Fibroblast of skin of scalp (primary cell): ENCODE results near the gene OSBP.
"Not testable (repeated sequence)": the region's sequence is repeated elsewhere in the genome, so short reads cannot be mapped to it uniquely, and the experiment has no call there.

ENCODE experiments used
- DNase-seq: peaks from one replicate; pipeline ENCODE4 v3.0.0-alpha.2; 2013

Gene OSBP

GRCh38 chr11:59552844-59553243 lies 62.7 kb downstream of the OSBP start:
- no peak for DNase-seq

GRCh38 chr11:59551659-59552521 lies 63.7 kb downstream of the OSBP start:
- peak; percentile 87 for DNase-seq

DNA sequence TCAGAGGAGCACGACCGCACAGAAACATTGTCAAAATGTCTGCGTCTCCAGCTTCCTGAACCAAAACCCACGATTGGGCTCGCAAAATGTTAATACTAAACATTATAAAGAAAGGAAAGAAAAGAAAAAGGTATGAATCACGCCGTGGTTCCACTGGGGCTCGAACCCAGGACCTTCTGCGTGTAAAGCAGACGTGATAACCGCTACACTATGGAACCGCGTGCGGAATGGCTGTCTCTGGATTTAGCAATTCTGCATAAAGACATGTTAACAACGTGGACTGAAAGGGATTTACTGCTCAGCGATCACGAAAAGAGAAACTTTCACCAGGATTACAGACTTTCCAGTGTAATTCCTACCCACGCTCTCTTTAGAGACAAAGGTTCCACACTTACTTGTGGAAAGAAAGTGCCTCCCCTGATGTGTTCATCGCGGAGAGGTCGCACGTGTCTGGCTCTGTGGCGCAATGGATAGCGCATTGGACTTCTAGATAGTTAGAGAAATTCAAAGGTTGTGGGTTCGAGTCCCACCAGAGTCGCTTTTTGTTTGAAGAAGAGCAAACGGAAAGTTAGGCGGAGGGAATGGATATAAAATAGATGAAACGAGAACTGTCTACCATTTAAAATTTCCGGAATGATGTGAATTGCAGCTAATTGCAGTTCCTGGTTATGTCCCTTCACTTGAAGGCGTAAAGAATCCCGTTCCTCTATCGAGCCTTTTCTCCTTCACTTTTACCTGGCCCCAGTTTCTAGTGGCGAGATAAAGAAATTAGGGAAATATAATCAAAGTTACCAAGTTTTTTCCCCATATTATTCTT lies 64.5 kb downstream of the OSBP start:
- DNase-seq, result peak; percentile 97

DNA sequence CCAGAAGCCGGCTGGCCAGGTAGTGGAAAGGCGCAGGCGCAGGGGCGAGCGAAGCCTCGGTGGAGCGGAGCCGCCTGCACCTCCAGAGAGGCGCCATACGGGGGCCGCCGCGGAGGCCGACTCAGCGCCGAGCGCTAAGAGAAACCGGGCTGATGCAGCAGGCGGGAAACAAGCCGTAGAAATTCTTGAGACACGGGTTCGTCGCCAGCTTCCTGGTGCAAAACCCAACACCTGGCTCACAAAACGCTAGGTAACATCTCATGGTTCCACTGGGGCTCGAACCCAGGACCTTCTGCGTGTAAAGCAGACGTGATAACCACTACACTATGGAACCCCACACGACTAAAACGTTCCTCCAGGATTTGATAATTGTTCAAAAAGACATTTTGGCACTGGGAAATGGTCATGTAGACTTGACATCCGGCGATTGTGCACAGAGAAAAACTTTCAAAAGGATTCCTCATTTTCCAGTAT lies 65.2 kb downstream of the OSBP start:
- peak; percentile 98 for DNase-seq

- DNase-seq, result no peak
Observed at GRCh38 chr11:59548309-59548656, 67.3 kb downstream of the OSBP start.

GRCh38 chr11:59547605-59548308 lies 67.8 kb downstream of the OSBP start:
- not testable (repeated sequence) for DNase-seq

DNA sequence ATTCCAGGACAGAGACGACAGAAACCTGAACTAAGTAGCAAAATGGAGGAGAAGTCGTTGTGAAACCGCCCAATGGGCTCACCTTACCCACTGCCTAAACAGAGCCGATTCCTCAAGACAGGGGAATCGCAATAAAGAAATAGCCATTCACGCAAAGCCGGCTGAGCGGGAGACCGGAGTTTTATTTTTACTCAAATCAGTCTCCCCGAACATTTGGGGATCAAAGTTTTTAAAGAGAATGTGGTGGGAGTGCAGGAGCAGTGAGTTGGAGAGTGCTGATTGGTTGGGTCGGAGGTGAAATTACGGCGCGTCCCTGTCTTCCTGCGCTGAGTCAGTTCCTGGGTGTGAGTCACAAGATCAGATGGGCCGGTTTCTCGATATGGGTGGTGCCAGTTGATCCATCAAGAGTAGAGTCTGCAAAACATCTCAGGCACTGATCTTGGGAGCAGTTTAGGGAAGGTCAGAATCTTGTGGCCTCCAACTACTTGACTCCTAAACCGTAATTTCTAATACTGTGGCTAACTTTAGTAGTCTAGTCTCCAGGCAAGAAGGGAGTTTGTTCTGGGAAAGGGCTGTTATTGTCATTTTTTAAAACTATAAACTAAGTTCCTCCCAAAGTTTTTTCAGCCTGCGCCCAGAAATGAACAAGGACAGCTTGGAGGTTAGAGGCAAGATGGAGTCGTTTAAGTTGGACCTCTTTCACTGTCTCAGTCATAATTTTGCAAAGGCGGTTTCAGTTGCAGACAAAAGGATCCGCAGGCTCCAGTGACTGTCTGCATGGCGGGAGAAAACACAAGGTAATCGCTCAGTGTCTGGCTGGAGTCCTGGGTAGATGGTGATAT lies 70.2 kb downstream of the OSBP start:
- DNase-seq, result no peak

- no peak for DNase-seq
Observed at GRCh38 chr11:59544869-59545178, 70.8 kb downstream of the OSBP start.

DNA sequence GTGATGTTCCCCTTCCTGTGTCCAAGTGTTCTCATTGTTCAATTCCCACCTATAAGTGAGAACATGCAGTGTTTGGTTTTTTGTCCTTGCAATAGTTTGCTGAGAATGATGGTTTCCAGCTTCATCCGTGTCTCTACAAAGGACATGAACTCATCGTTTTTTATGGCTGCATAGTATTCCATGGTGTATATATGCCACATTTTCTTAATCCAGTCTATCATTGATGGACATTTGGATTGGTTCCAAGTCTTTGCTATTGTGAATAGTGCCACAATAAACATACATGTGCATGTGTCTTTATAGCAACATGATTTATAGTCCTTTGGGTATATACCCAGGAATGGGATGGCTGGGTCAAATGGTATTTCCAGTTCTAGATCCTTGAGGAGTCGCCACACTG lies 71.9 kb downstream of the OSBP start:
- not testable (repeated sequence) for DNase-seq

GRCh38 chr11:59542142-59542810 lies 73.3 kb downstream of the OSBP start:
- no peak for DNase-seq

GRCh38 chr11:59534676-59535075 lies 80.9 kb downstream of the OSBP start:
- no peak for DNase-seq

- no peak for DNase-seq
Observed at GRCh38 chr11:59532620-59533019, 83.0 kb downstream of the OSBP start.

DNA sequence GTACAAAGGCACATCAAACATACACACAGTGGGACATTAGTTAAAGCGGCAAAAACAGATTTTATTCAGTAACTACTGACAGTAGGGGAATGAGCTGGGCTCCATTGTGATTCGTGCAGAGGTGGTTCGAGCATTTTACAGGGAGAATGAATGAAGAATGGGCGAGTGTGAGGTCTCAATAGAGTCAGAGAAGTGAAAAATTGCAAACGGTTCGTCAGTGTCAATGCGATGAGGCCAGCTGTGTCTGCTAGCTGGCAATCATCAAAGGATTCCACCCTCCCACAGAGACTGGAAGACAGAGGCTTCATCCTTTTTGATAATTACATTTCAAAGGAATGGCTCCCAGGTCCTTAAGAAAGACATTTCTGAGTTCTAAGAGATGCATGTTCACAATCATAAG lies 86.9 kb downstream of the OSBP start:
- no peak for DNase-seq
